Activated CD8-positive, alpha-beta memory T cell treated with anti-CD3 and anti-CD28 coated beads for 1 hour (primary cell): ENCODE measurements around the gene CTNNA3.

Experiments used
- DNase-seq, 2 donors: peaks; one replicate each; pipeline ENCODE4 v3.0.0-alpha.2; 2020; ENCODE audit warnings: low read depth in 1 of 2; ENCODE audit errors: extremely low read depth in 1 of 2

Gene CTNNA3

DNA sequence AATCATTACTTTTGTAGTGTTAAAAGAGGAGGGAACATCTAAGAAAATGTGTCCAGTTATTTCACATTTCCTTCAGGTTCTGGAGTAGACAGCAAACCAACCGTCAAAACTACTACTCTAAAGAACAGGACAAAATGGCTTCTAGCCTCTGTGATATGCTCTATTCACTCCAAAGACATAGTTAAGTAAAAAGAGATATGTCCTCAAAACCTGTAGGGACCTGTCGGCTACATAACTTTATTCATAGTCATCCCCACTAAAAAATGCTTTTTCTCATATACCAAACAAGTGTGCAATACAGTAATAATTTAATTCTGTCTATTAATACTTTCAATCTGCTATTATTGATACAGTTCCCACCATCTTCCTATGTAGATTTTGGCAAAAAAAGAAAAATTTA, 1412.9 kb downstream of the CTNNA3 start:
- no peak for DNase-seq

GRCh38 chr10:66281327-66281726, 1414.7 kb downstream of the CTNNA3 start:
- no peak for DNase-seq

DNA sequence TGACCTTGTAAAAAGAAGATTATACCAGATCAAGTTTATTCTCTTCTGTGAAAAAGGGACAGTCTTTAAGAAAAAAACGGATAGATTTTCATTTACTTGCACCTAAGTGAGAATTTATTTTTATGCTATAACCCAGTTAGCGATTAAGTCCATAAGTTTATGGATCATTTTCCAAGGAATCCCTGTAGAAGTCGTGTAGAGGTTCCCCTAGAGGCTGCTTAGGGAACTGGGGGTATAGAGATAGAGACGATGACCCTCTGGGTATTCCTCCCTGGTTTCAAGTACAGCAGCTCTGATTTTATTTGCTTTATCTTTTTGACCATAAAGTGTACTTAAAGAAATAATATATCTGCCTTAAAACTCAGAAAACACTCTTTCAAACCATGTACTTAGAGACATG, 1418.5 kb downstream of the CTNNA3 start:
- no peak for DNase-seq

DNA sequence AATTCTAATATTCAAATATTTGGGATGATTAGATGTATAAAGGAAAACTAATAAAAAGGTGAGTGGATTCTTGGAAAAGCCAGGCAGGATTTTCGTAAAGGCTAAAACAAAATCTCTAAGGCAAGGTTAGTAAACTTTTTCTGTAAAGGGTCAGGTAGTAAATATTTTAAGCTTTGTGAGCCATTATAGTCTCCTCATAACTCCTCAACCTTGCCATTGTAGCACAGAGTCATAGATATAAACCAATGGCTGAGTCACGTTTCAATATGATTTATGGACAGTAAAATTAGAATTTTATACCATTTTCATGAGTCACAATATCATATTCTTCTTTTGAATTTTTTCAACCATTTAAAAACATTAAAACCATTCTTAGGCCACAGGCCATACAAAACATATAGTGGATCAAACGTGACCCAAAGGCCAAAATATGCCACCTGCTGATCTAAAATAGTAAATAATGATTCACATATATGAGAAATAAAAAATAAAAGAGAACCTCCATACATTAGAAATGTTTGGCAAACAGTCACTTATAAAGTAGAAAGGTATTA, 1422.0 kb downstream of the CTNNA3 start:
- no peak for DNase-seq

DNA sequence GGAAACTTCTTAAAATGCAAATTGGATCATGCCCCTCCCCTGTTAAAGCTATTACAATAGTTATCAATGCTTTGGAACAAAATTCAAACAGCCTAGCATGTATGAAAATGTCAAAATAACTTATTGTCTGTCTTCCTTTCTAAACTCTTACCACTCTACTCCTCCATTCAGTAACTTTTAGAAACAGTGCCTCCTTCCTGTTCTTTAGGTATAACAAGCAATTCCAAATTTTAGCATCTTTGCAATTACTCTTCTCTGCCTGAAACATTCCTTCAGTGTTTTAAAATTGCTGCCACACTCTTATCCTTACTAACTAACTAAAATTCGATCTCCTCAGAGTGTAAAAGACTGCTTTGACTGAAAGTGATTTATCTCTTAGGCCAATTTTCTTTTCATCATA, 1430.6 kb downstream of the CTNNA3 start:
- DNase-seq = no peak

DNA sequence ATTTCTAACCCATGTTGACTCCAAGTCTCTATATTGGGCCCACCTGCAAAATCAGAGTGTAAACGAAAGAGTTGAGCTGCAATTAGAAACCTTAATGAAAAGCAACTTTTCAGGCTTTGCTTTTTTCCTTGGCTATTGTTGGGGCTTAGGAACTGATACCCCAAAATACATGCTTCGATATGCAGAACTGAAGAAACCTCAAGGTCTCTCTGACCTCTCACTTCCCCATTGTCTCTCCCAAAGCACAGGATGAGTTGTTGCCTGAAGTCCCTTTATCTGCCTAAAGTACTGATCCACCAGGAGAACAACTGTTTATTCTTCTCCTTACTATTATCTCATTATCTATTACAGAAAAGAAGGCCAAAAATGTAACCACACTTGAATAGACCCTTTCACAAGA, 1436.2 kb downstream of the CTNNA3 start:
- no peak for DNase-seq

- DNase-seq = no peak
Measured at GRCh38 chr10:66258693-66259092, 1437.3 kb downstream of the CTNNA3 start.

- no peak for DNase-seq
Measured at GRCh38 chr10:66257801-66258200, 1438.2 kb downstream of the CTNNA3 start.

GRCh38 chr10:66252986-66253385, 1443.0 kb downstream of the CTNNA3 start:
- DNase-seq = no peak

DNA sequence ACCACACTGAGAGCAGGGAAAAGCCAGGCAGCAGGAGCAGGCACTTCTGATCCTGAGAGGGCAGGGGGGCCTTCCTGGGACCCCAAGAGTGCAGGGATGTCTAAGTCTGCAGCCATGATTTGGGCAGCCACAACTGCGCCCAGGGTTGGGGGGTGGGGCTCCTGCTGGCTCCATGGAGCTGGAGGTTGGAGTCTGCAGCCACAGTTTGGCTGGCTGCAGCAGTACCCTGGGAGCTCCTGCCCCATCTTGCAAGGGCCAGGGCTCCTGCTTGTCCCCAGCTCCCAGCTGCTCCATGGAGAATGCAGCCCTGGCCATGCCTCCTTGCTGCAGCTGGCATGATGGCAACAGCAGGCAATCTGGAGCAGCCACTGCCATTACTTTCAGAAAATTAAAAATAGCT, 1449.8 kb downstream of the CTNNA3 start:
- DNase-seq = no peak

GRCh38 chr10:66244953-66245352, 1451.0 kb downstream of the CTNNA3 start:
- no peak for DNase-seq

- DNase-seq = no peak
Measured at GRCh38 chr10:66242885-66243284, 1453.1 kb downstream of the CTNNA3 start.

- no peak for DNase-seq
Measured at GRCh38 chr10:66239062-66239461, 1456.9 kb downstream of the CTNNA3 start.

DNA sequence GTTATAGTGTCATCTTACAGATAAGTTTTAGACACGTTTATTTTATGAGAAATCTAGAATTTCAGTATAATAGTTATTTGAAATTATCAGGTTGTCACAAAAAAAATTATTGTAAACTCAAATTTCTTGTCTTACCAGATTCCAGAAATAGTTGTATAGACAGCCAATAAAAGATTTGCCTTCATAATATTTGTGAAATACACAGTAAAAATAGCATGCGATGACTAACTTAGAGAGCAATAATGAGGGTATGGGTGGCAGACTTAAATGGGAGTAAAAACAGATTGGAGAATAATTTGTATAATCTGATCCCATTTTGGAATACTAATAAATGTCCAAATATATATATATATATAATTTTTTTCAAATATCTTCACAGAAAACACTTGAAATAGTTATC, 1457.7 kb downstream of the CTNNA3 start:
- no peak for DNase-seq

- no peak for DNase-seq
Measured at GRCh38 chr10:66234872-66235271, 1461.1 kb downstream of the CTNNA3 start.

- no peak for DNase-seq
Measured at GRCh38 chr10:66228887-66229286, 1467.1 kb downstream of the CTNNA3 start.

GRCh38 chr10:66223656-66224055, 1472.3 kb downstream of the CTNNA3 start:
- DNase-seq = no peak

DNA sequence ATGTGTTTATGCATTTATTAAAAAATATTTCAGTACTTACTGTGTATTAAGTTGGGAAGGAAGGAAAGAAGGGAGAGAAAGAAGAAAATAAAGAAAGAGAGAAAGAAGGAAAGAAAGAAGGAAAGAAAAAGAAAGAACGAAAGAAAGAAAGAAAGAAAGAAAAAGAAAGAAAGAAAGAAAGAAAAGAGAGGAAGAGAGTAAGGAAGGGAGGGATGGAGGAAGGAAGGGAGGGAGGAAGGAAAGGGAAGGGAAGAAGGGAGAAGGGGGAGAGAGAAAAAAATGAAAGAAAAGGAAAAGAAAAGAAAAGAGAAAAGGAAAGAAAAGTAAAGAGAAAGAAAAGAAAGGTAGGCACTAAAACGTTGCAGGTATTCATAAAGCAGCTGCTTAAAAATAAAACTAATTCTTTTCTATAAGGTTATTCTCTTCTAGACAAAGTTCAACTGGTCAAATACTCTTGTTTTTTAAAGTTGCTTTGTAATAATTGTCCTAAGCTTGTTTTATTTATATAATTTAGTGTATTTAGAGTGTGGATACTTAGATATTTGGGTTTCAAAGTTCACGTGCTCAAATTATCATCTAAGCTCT, 1473.4 kb downstream of the CTNNA3 start:
- DNase-seq = no peak

DNA sequence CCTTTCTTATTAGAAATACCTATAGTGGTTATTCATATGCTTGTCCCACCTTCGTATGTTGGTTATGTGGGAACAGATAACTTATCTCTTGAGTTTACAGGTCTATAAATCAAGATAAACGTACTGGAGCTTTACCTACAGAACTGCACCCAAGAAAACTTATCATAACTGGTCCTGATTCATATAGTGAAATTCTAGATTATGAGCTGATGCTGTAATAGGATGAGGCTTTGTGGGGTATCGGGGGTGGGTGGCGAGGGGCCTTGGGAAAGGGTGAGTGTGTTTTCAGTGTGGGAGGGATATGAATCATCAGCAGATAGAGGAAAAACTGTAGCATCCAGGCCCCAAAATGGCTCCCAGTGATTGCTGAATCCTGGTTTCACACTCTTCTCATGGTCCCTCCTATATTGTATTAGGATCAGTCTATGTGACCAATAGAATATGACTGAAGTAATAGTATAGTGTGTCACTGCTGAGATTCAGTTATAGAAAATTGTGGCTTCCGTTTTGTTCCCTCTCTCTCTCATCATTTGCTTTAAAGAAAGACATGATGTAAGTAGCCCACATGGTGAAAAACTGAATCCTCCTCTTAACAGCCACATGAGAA, 1476.9 kb downstream of the CTNNA3 start:
- DNase-seq = no peak

GRCh38 chr10:66218289-66218688, 1477.7 kb downstream of the CTNNA3 start:
- no peak for DNase-seq

DNA sequence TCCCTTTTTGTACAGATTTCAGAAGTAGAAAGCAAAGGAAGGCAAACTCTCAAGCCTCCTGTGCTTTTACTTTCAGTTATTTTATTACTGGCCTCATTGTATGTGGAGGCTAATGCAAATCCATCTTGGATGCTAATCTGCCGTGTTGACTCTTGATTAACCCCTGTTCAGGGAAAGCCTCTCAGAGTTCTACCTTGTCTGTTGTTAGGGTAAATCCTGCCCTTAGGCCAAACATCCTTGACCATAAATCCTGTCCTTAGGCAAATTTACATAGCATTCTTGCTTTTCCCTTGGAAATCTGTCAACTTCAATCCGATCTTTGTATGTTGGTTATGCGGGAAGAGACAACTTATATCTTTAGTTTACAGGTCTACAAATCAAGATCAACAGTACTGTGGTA, 1480.1 kb downstream of the CTNNA3 start:
- no peak for DNase-seq

- no peak for DNase-seq
Measured at GRCh38 chr10:66214721-66215404, 1481.1 kb downstream of the CTNNA3 start.
